GM21528 (cell line): ENCODE measurements around the gene SLC66A2.

Experiments used
- ATAC-seq: cut with Tn5 transposase; IDR thresholded peaks from one replicate; pipeline ENCODE4 v1.9.1; 2021; ENCODE audit warnings: mild to moderate bottlenecking, moderate library complexity; ENCODE audit not compliant: unreplicated experiment, low FRiP score

The SLC66A2 gene

GRCh38 chr18:79852561-79853302, 98.7 kb downstream of the SLC66A2 start:
- no peak for ATAC-seq
